Colonic mucosa (tissue), 4 donors: ENCODE data around the gene KIFAP3. TPM values are rescaled to one million over a fixed set of nuclear protein-coding genes. Genes with fewer than 3 reads are reported as not detected.
A peak's percentile ranks its signal among the peaks of the same experiment; 100 is the strongest.
"Not testable (repeated sequence)": the region's sequence is repeated elsewhere in the genome, so short reads cannot be mapped to it uniquely, and the experiment has no call there.

ENCODE experiments used
- DNase-seq: peaks from one replicate; pipeline ENCODE4 v3.0.0-alpha.2; 2020
- H3K27ac ChIP-seq: fragments of 200-600 bp; one replicate; pipeline ENCODE4 v1.8.0; 2021
- H3K27me3 ChIP-seq: fragments of 200-600 bp; one replicate; pipeline ENCODE4 v1.8.0; 2021
- H3K36me3 ChIP-seq: fragments of 200-600 bp; one replicate; pipeline ENCODE4 v1.8.0; 2021
- H3K4me1 ChIP-seq: fragments of 200-600 bp; one replicate; pipeline ENCODE4 v1.8.0; 2021; ENCODE audit warnings: mild to moderate bottlenecking
- H3K4me3 ChIP-seq: fragments of 200-600 bp; one replicate; pipeline ENCODE4 v1.8.0; 2021
- H3K9ac ChIP-seq, 2 donors: one replicate each; pipeline ENCODE4 v1.7.0; 2013; ENCODE audit warnings: control low read depth in 2 of 2, low read depth in 2 of 2, low read length in 2 of 2
- H3K9me3 ChIP-seq: fragments of 200-600 bp; one replicate; pipeline ENCODE4 v1.8.0; 2021
- CTCF ChIP-seq: fragments of 200-600 bp; IDR thresholded peaks from one replicate; pipeline ENCODE4 v1.8.0; 2022; ENCODE audit warnings: antibody characterized with exemption, mild to moderate bottlenecking
- intact Hi-C: fragments of 100-400 bp; cut with DNase I; formaldehyde crosslinking; loops from one replicate; pipeline ENCODE4 v1.14.1; 2022
- total RNA-seq, 2 donors: library from RNA; stranded (reverse); fragmentation: NEBNext Ultra II Directional in 1 of 2; extraction: Animal tissue kit (Norgen Biotek cat#: 25700) in 1 of 2; gene quantifications; one replicate each; pipeline ENCODE4 v1.2.1, GENCODE V29; 2021
- donor health status: healthy.
- donor health status: DM: no; HTN: no; CAD: no.
- donor health status: DM: no; HTN: no; CAD: no.

KIFAP3 gene
- total RNA-seq, 2 donors from 2014 or later, result 18.3 to 27.6 TPM

- intact Hi-C loops, result no loop called here
- no peaks in the 10 kb centered on the region for H3K4me1 ChIP-seq
- peak overlapping the region; percentile 42 for H3K27ac ChIP-seq
- no peak for TF ChIP-seq CTCF
- no peak overlapping the region for H3K4me3 ChIP-seq
- DNase-seq, result no peak
- no peaks in the 10 kb centered on the region for H3K36me3 ChIP-seq
- H3K9me3 ChIP-seq, result no peaks in the 10 kb centered on the region
- no peak overlapping the region for H3K9ac ChIP-seq
- H3K27me3 ChIP-seq, result no peaks in the 10 kb centered on the region
Observed at GRCh38 chr1:170096806-170097340, 22.4 kb upstream of the KIFAP3 start.

- no peak for TF ChIP-seq CTCF
- no peak overlapping the region for H3K9ac ChIP-seq
- H3K4me3 ChIP-seq, result no peak overlapping the region
- no peaks in the 10 kb centered on the region for H3K36me3 ChIP-seq
- intact Hi-C loops, result no loop called here
- DNase-seq, result no peak
- no peaks in the 10 kb centered on the region for H3K4me1 ChIP-seq
- H3K27ac ChIP-seq, result no peak overlapping the region
- no peaks in the 10 kb centered on the region for H3K9me3 ChIP-seq
- H3K27me3 ChIP-seq, result no peaks in the 10 kb centered on the region
Observed at GRCh38 chr1:170095976-170096748, 21.7 kb upstream of the KIFAP3 start.

- H3K4me1 ChIP-seq, H3K9me3 ChIP-seq, H3K36me3 ChIP-seq, H3K4me3 ChIP-seq, H3K9ac ChIP-seq, H3K27me3 ChIP-seq, DNase-seq, intact Hi-C loops, H3K27ac ChIP-seq: not testable (repeated sequence)
Observed at GRCh38 chr1:170094697-170095616, 20.5 kb upstream of the KIFAP3 start.

- Histone ChIP-seq H3K9me3 (no peaks in the 10 kb centered on the region), H3K36me3 (no peaks in the 10 kb centered on the region), H3K27me3 (no peaks in the 10 kb centered on the region), H3K27ac (no peak overlapping the region), H3K9ac (no peak overlapping the region), H3K4me3 (no peak overlapping the region), H3K4me1 (no peaks in the 10 kb centered on the region)
- intact Hi-C loops, result no loop called here
- TF ChIP-seq CTCF, result no peak
- no peak for DNase-seq
Observed at GRCh38 chr1:170086399-170087032, 12.0 kb upstream of the KIFAP3 start.

- Histone ChIP-seq H3K27me3 (no peaks in the 10 kb centered on the region), H3K9ac (no peak overlapping the region), H3K36me3 (no peaks in the 10 kb centered on the region), H3K27ac (no peak overlapping the region), H3K4me3 (no peak overlapping the region), H3K4me1 (no peaks in the 10 kb centered on the region), H3K9me3 (no peaks in the 10 kb centered on the region)
- DNase-seq, result no peak
- no peak for TF ChIP-seq CTCF
- intact Hi-C loops, result no loop called here
Observed at GRCh38 chr1:170085091-170085490, 10.6 kb upstream of the KIFAP3 start.
